Prostate gland (tissue), 2 donors: ENCODE results near the gene GPR17.

Experiments
- POLR2A ChIP-seq: fragments of 450-650 bp; IDR thresholded peaks from one replicate; pipeline ENCODE4 v1.6.1; 2016; ENCODE audit warnings: antibody characterized with exemption, mild to moderate bottlenecking
- POLR2AphosphoS5 ChIP-seq: sonication (generic); formaldehyde crosslinking; IDR thresholded peaks from one replicate; pipeline ENCODE4 v1.6.1; 2017; ENCODE audit warnings: antibody characterized with exemption
- TF ChIP-seq, protein P1 (sequence below), 4 experiments: fragments of 200-600 bp in 2 of 4; fragments of 450-650 bp in 2 of 4; sonication (generic) in 2 of 4; IDR thresholded peaks; 1 replicate in 3 of 4; 2 replicates in 1 of 4; pipeline ENCODE4 v1.5.1; 2016 to 2019; ENCODE audit warnings: antibody characterized with exemption in 4 of 4, mild to moderate bottlenecking in 2 of 4, moderate library complexity in 2 of 4

DNA sequence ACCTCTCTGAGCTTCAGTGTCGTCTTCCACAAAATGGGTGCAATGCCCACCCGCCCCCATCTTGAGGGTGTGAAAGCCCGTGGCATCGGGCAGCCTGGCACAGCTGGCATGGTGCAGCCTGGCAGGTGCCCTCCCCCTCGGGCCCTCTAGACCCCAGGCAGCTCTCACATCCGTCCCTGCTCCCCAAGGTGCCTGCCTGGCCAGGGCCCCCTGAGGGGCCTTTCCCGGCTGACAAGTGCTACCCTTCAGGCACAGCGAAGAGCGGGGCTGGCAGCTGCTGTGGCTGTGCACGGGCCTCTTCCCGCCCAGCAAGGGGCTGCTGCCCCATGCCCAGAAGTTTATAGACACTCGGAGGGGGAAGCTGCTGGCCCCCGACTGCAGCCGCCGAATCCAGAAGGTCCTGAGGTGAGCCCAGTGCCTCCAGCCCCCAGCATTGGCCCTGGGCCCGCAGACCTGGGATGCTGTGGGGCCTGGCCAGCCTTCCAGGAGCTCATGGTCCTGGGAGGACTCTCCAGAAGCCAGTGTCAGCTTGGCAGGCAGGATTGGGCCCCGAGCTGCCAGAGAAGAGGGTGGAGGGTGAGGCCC lies 13.9 kb upstream of the GPR17 start:
- TF ChIP-seq, protein P1, sequence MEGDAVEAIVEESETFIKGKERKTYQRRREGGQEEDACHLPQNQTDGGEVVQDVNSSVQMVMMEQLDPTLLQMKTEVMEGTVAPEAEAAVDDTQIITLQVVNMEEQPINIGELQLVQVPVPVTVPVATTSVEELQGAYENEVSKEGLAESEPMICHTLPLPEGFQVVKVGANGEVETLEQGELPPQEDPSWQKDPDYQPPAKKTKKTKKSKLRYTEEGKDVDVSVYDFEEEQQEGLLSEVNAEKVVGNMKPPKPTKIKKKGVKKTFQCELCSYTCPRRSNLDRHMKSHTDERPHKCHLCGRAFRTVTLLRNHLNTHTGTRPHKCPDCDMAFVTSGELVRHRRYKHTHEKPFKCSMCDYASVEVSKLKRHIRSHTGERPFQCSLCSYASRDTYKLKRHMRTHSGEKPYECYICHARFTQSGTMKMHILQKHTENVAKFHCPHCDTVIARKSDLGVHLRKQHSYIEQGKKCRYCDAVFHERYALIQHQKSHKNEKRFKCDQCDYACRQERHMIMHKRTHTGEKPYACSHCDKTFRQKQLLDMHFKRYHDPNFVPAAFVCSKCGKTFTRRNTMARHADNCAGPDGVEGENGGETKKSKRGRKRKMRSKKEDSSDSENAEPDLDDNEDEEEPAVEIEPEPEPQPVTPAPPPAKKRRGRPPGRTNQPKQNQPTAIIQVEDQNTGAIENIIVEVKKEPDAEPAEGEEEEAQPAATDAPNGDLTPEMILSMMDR (IDR thresholded peaks at IDR 0.05) = no peak
- TF ChIP-seq POLR2A = no peak
- no peak for TF ChIP-seq POLR2AphosphoS5
